IMR-90 (cell line): ENCODE results near the gene PTPRO. TPM values are rescaled to one million over a fixed set of nuclear protein-coding genes. Genes with fewer than 3 reads are reported as not detected.

Source experiments
- ATAC-seq: fragments of 200-7000 bp; cut with Tn5 transposase; 2 replicates; pipeline ENCODE4 v1.9.1; 2020; ENCODE audit warnings: low read depth, mild to moderate bottlenecking, moderate library complexity
- BruUV-seq: library from RNA; stranded (reverse); fragments of 400-500 nt; replicated peaks from 2 replicates; lab custom pipeline; 2021; lab: Mats Ljungman, UMichigan
- CTCF ChIA-PET: fragments of 300-600 bp; formaldehyde crosslinking; extraction: SDS; loops from one replicate; lab custom pipeline; 2021; ENCODE audit warnings: antibody characterized with exemption; lab: Yijun Ruan, JAX
- POLR2A ChIA-PET: fragments of 300-600 bp; sonication (Branson Sonifier 250); formaldehyde crosslinking; loops from one replicate; lab custom pipeline; 2022; ENCODE audit warnings: antibody characterized with exemption; ENCODE audit not compliant: unreplicated experiment; lab: Charles Lee
- DNase-seq: peaks from one replicate; pipeline ENCODE4 v3.0.0; 2013
- H2AFZ ChIP-seq: replicated peaks from 2 replicates; pipeline ENCODE3; 2013; ENCODE audit warnings: low read length, mild to moderate bottlenecking; ENCODE audit not compliant: poor library complexity
- H2AK5ac ChIP-seq: 2 replicates; pipeline ENCODE4 v1.6.1; 2013; ENCODE audit warnings: low read depth, low read length, inconsistent platforms
- H2AK9ac ChIP-seq: replicated peaks from 2 replicates; pipeline ENCODE3; 2013; ENCODE audit warnings: mild to moderate bottlenecking, low read depth, low read length, moderate library complexity; ENCODE audit not compliant: poor library complexity
- H2BK120ac ChIP-seq: 2 replicates; pipeline ENCODE4 v1.6.1; 2013; ENCODE audit warnings: low read depth, low read length, inconsistent platforms
- H2BK15ac ChIP-seq: 3 replicates; pipeline ENCODE4 v1.6.1; 2013; ENCODE audit warnings: low read depth, low read length, inconsistent platforms
- H2BK20ac ChIP-seq: 2 replicates; pipeline ENCODE4 v1.6.1; 2013; ENCODE audit warnings: low read depth, mild to moderate bottlenecking, inconsistent platforms, low read length, moderate library complexity
- H2BK5ac ChIP-seq: 2 replicates; pipeline ENCODE4 v1.6.1; 2013; ENCODE audit warnings: mild to moderate bottlenecking, low read depth, low read length, inconsistent platforms; ENCODE audit not compliant: poor library complexity, severe bottlenecking
- H3K14ac ChIP-seq: replicated peaks from 2 replicates; pipeline ENCODE4 v1.6.1; 2013; ENCODE audit warnings: low read depth, low read length, inconsistent platforms
- H3K18ac ChIP-seq: 2 replicates; pipeline ENCODE4 v1.6.1; 2013; ENCODE audit warnings: low read depth, low read length, control low read depth
- H3K23ac ChIP-seq: 2 replicates; pipeline ENCODE4 v1.6.1; 2013; ENCODE audit warnings: low read depth, low read length, inconsistent platforms
- H3K27ac ChIP-seq: 2 replicates; pipeline ENCODE4 v1.5.1; 2013; ENCODE audit warnings: mild to moderate bottlenecking, control low read depth, low read length; ENCODE audit not compliant: insufficient read depth
- H3K27me3 ChIP-seq: 2 replicates; pipeline ENCODE4 v1.6.1; 2013; ENCODE audit warnings: low read length; ENCODE audit not compliant: control insufficient read depth, insufficient read depth
- H3K36me3 ChIP-seq: 2 replicates; pipeline ENCODE4 v1.6.1; 2013; ENCODE audit warnings: low read length, mixed read lengths; ENCODE audit not compliant: control insufficient read depth, insufficient read depth
- H3K4ac ChIP-seq: 2 replicates; pipeline ENCODE4 v1.6.1; 2013; ENCODE audit warnings: low read depth, low read length, inconsistent platforms
- H3K4me1 ChIP-seq: 2 replicates; pipeline ENCODE4 v1.6.1; 2013; ENCODE audit warnings: low read length, mixed read lengths; ENCODE audit not compliant: control insufficient read depth, insufficient read depth
- H3K4me2 ChIP-seq: 2 replicates; pipeline ENCODE4 v1.6.1; 2013; ENCODE audit warnings: low read depth, mild to moderate bottlenecking, control low read depth, low read length, moderate library complexity
- H3K4me3 ChIP-seq: 2 replicates; pipeline ENCODE4 v1.5.1; 2013; ENCODE audit warnings: low read depth, mild to moderate bottlenecking, control low read depth, low read length, moderate library complexity; ENCODE audit not compliant: insufficient read depth
- H3K56ac ChIP-seq: 2 replicates; pipeline ENCODE4 v1.6.1; 2013; ENCODE audit warnings: low read length, inconsistent platforms; ENCODE audit not compliant: insufficient read depth; ENCODE audit errors: extremely low read depth
- H3K79me1 ChIP-seq, 2 experiments: 2 replicates each; pipeline ENCODE4 v1.6.1; 2013; ENCODE audit warnings: low read length in 2 of 2, inconsistent platforms in 1 of 2, low read depth in 1 of 2
- H3K9ac ChIP-seq: 2 replicates; pipeline ENCODE4 v1.6.1; 2013; ENCODE audit warnings: low read depth, low read length, control low read depth
- H3K9me1 ChIP-seq: 2 replicates; pipeline ENCODE4 v1.6.1; 2013; ENCODE audit warnings: low read length, inconsistent platforms; ENCODE audit not compliant: insufficient read depth
- H3K9me3 ChIP-seq: 2 replicates; pipeline ENCODE4 v1.6.1; 2013; ENCODE audit warnings: low read length; ENCODE audit not compliant: control insufficient read depth, insufficient read depth
- H4K20me1 ChIP-seq: 2 replicates; pipeline ENCODE4 v1.6.1; 2013; ENCODE audit warnings: low read length, inconsistent platforms; ENCODE audit not compliant: insufficient read depth
- H4K5ac ChIP-seq: 2 replicates; pipeline ENCODE4 v1.6.1; 2013; ENCODE audit warnings: mild to moderate bottlenecking, low read depth, low read length, control low read depth
- H4K8ac ChIP-seq, 2 experiments: 2 replicates each; pipeline ENCODE4 v1.6.1; 2013; ENCODE audit warnings: low read depth in 2 of 2, low read length in 2 of 2, control low read depth in 1 of 2, inconsistent platforms in 1 of 2
- H4K91ac ChIP-seq: 2 replicates; pipeline ENCODE4 v1.6.1; 2013; ENCODE audit warnings: low read depth, low read length, inconsistent platforms; ENCODE audit not compliant: insufficient read depth
- RCOR1 ChIP-seq: IDR thresholded peaks from 2 replicates; pipeline ENCODE4 v1.6.1; 2012; ENCODE audit warnings: mild to moderate bottlenecking, low read length, improper control_type of control experiment; ENCODE audit not compliant: insufficient replicate concordance
- WGBS, 2 experiments: methylation state at CpG; one replicate each; pipeline versions ENCODE4 v1.1.5 to v1.1.7; 2013; ENCODE audit warnings: missing lambda C conversion rate in 2 of 2; ENCODE audit not compliant: insufficient read length in 1 of 2; ENCODE audit errors: extremely low coverage in 2 of 2; 5-methylcytosine and 5-hydroxymethylcytosine counted together
- dilution Hi-C: fragments of 300-500 bp; cut with HindIII; formaldehyde crosslinking; loops from one replicate; pipeline ENCODE4 v1.14.3; 2018; ENCODE audit warnings: low sequenced_read_pairs; ENCODE audit not compliant: unreplicated experiment
- in situ Hi-C: fragments of 300-500 bp; cut with MboI; formaldehyde crosslinking; loops from 3 replicates; pipeline ENCODE4 v1.14.3; 2019; ENCODE audit warnings: low sequenced_read_pairs, inconsistent platforms, mixed read lengths
- intact Hi-C: fragments of 100-400 bp; cut with micrococcal nuclease; formaldehyde crosslinking; loops from 2 replicates; pipeline ENCODE4 v1.10.0; 2022
- polyA plus RNA-seq, 3 experiments: library from polyadenylated mRNA; depleted of rRNA; stranded (reverse); fragments of >200 nt; gene quantifications; 2 replicates each; pipeline ENCODE4 v1.2.3, GENCODE V29; 2012; ENCODE audit warnings: low replicate concordance in 1 of 3
- total RNA-seq: library from RNA; depleted of rRNA; stranded (reverse); fragments of >200 nt; gene quantifications from 2 replicates; pipeline ENCODE4 v1.2.3, GENCODE V29; 2012

PTPRO gene
- total and polyA plus RNA-seq, 2 of the 4 experiments (the other 2 are of a cell fraction) = 0.03 to 0.18 TPM

- Histone ChIP-seq H3K4ac (no peak overlapping the region), H3K56ac (no peak overlapping the region), H3K4me1 (no peaks in the 10 kb centered on the region), H3K23ac (no peak overlapping the region), H2BK5ac (no peak overlapping the region), H4K20me1 (no peaks in the 10 kb centered on the region), H2AK5ac (no peak overlapping the region), H3K4me2 (no peak overlapping the region), H4K8ac (no peak overlapping the region), H3K14ac (no peak overlapping the region), H3K9me1 (no peaks in the 10 kb centered on the region), H3K9ac (no peak overlapping the region), H2AFZ (no peak overlapping the region), H2BK15ac (no peak overlapping the region), H3K36me3 (no peaks in the 10 kb centered on the region), H3K27ac (no peak overlapping the region), H3K18ac (no peak overlapping the region), H4K91ac (no peak overlapping the region), H2AK9ac (no peak overlapping the region), H3K27me3 (no peaks in the 10 kb centered on the region), H3K79me1 (no peaks in the 10 kb centered on the region), H3K9me3 (no peaks in the 10 kb centered on the region), H2BK120ac (no peak overlapping the region), H4K5ac (no peak overlapping the region), H2BK20ac (no peak overlapping the region), H3K4me3 (no peak overlapping the region)
- ChIA-PET CTCF (no interaction called here), POLR2A (no interaction called here)
- no CpG with 5 or more reads among the region's 3 CpGs for WGBS, 2 experiments
- no peak for TF ChIP-seq RCOR1
- intact Hi-C loops = no loop called here
- no TSS peak for BruUV-seq
- no peak for DNase-seq
- dilution Hi-C loops = no loop called here
- in situ Hi-C loops = no loop called here
- ATAC-seq = no peak
Measured at GRCh38 chr12:15356951-15357364, 34.6 kb downstream of the PTPRO start.
